ENCODE results near the gene AATF.

GRCh38 chr17:36983618-36984017 is 34.9 kb downstream of the AATF start:
- no peak for TF ChIP-seq CTCF (IDR thresholded peaks at IDR 0.05)
- TF ChIP-seq POLR2A (IDR thresholded peaks at IDR 0.05), result no peak

Data from breast epithelium (tissue), 3 donors.